Naive B cell (primary cell): ENCODE data around the gene METTL21A. TPM values are rescaled to one million over a fixed set of nuclear protein-coding genes. Genes with fewer than 3 reads are reported as not detected.

ENCODE experiments used
- ATAC-seq, 2 donors: fragments of 150-1000 bp; cut with Tn5 transposase; 2 replicates each; pipeline ENCODE4 v1.10.0; 2021; ENCODE audit warnings: low read depth in 2 of 2, mild to moderate bottlenecking in 2 of 2, moderate library complexity in 2 of 2
- DNase-seq: peaks from one replicate; pipeline ENCODE4 v3.0.0; 2022
- H3K27ac Mint-ChIP-seq, 6 donors: one replicate each; pipeline ENCODE4 v1.8.0; 2020 to 2022; ENCODE audit warnings: mild to moderate bottlenecking in 6 of 6, mixed read lengths in 6 of 6, moderate library complexity in 5 of 6, inconsistent platforms in 2 of 6
- H3K27me3 Mint-ChIP-seq, 3 donors: one replicate each; pipeline ENCODE4 v1.8.0; 2021 to 2022; ENCODE audit warnings: mixed read lengths in 3 of 3, mild to moderate bottlenecking in 1 of 3
- H3K36me3 Mint-ChIP-seq, 2 donors: one replicate each; pipeline ENCODE4 v1.8.0; 2020 to 2022; ENCODE audit warnings: mixed read lengths in 2 of 2, inconsistent platforms in 1 of 2, mild to moderate bottlenecking in 1 of 2
- H3K4me1 Mint-ChIP-seq, 3 donors: one replicate each; pipeline ENCODE4 v1.8.0; 2020 to 2022; ENCODE audit warnings: mixed read lengths in 3 of 3, inconsistent platforms in 1 of 3, mild to moderate bottlenecking in 1 of 3, moderate library complexity in 1 of 3
- H3K4me3 Mint-ChIP-seq, 8 donors: one replicate each; pipeline ENCODE4 v1.8.0; 2020 to 2022; ENCODE audit warnings: mild to moderate bottlenecking in 8 of 8, mixed read lengths in 8 of 8, moderate library complexity in 8 of 8, inconsistent platforms in 2 of 8
- H3K9me3 Mint-ChIP-seq, 7 donors: one replicate each; pipeline ENCODE4 v1.8.0; 2020 to 2022; ENCODE audit warnings: mixed read lengths in 7 of 7, mild to moderate bottlenecking in 5 of 7, inconsistent platforms in 2 of 7, moderate library complexity in 1 of 7
- polyA plus RNA-seq, 6 donors: library from polyadenylated mRNA; unstranded; fragments of 300-500 nt; fragmentation: Illumina TruSeq; gene quantifications; one replicate each; pipeline ENCODE4 v1.2.3, GENCODE V29; 2021; ENCODE audit warnings: low read depth in 6 of 6

METTL21A gene
- polyA plus RNA-seq, 6 donors from 2014 or later = 61.5 to 97.9 (median 85.7) TPM

GRCh38 chr2:207614824-207615223, 10.4 kb downstream of the METTL21A start:
- H3K36me3 Mint-ChIP-seq = peaks cover 13 to 27% of the 10 kb centered on the region in 2 donors

GRCh38 chr2:207612714-207613113, 12.5 kb downstream of the METTL21A start:
- Mint-ChIP-seq H3K36me3 (peaks cover 11 to 26% of the 10 kb centered on the region in 2 donors), H3K4me3 (no peak overlapping the region), H3K4me1 (peaks cover 15 to 23% (median 19%) of the 10 kb centered on the region in 3 donors), H3K27me3 (no peaks in the 10 kb centered on the region), H3K27ac (peak overlapping the region in 1 of 6 donors; percentile 47), H3K9me3 (peaks cover 0 to 2% (median 0%) of the 10 kb centered on the region in 7 donors)
- DNase-seq = no peak
- no peak for ATAC-seq

More at GRCh38 chr2:207614824-207615223, 10.4 kb downstream of the METTL21A start:
- DNase-seq (no peak), ATAC-seq (no peak)
- Mint-ChIP-seq H3K27me3 (no peaks in the 10 kb centered on the region), H3K4me3 (no peak overlapping the region), H3K9me3 (no peaks in the 10 kb centered on the region), H3K4me1 (peaks cover 26 to 32% (median 29%) of the 10 kb centered on the region in 3 donors), H3K27ac (peak overlapping the region in 3 of 6 donors; percentile 25 to 63 (median 26))

- peaks cover 0 to 6% of the 10 kb centered on the region in 2 donors for H3K36me3 Mint-ChIP-seq
- H3K27ac Mint-ChIP-seq = peak overlapping the region in 3 of 6 donors; percentile 26 to 65 (median 55)
- H3K4me1 Mint-ChIP-seq = peaks cover 18 to 39% (median 33%) of the 10 kb centered on the region in 3 donors
- no peaks in the 10 kb centered on the region for H3K27me3 Mint-ChIP-seq
- DNase-seq (no peak), ATAC-seq (no peak)
- H3K4me3 Mint-ChIP-seq = no peak overlapping the region
- H3K9me3 Mint-ChIP-seq = peaks cover 0 to 2% (median 0%) of the 10 kb centered on the region in 7 donors
Measured at GRCh38 chr2:207606829-207607228, 18.4 kb downstream of the METTL21A start.

- Mint-ChIP-seq H3K4me1 (peaks cover 22 to 43% (median 33%) of the 10 kb centered on the region in 3 donors), H3K27me3 (no peaks in the 10 kb centered on the region), H3K36me3 (peaks cover 0 to 6% of the 10 kb centered on the region in 2 donors), H3K4me3 (no peak overlapping the region), H3K9me3 (peaks cover 0 to 2% (median 0%) of the 10 kb centered on the region in 7 donors), H3K27ac (peak overlapping the region in 4 of 6 donors; percentile 33 to 72 (median 46))
- ATAC-seq (no peak), DNase-seq (no peak)
Measured at GRCh38 chr2:207606399-207606798, 18.8 kb downstream of the METTL21A start.

- no peak for DNase-seq
- Mint-ChIP-seq H3K27ac (peak overlapping the region; percentile 7 to 75 (median 60)), H3K9me3 (peaks cover 0 to 2% (median 0%) of the 10 kb centered on the region in 7 donors), H3K36me3 (peaks cover 0 to 6% of the 10 kb centered on the region in 2 donors), H3K4me1 (peaks cover 22 to 43% (median 29%) of the 10 kb centered on the region in 3 donors), H3K4me3 (no peak overlapping the region), H3K27me3 (no peaks in the 10 kb centered on the region)
- ATAC-seq = no peak
Measured at GRCh38 chr2:207603486-207603885, 21.7 kb downstream of the METTL21A start.

GRCh38 chr2:207601774-207602173, 23.4 kb downstream of the METTL21A start:
- no peak for ATAC-seq
- Mint-ChIP-seq H3K36me3 (peaks cover 0 to 10% of the 10 kb centered on the region in 2 donors), H3K4me3 (no peak overlapping the region), H3K27ac (peak overlapping the region in 4 of 6 donors; percentile 2 to 91 (median 58)), H3K27me3 (no peaks in the 10 kb centered on the region), H3K9me3 (no peaks in the 10 kb centered on the region), H3K4me1 (peaks cover 16 to 32% (median 20%) of the 10 kb centered on the region in 3 donors)
- no peak for DNase-seq

- DNase-seq = no peak
- Mint-ChIP-seq H3K9me3 (no peaks in the 10 kb centered on the region), H3K4me1 (peaks cover 7 to 22% (median 13%) of the 10 kb centered on the region in 3 donors), H3K36me3 (peaks cover 0 to 10% of the 10 kb centered on the region in 2 donors), H3K27ac (peak overlapping the region in 4 of 6 donors; percentile 15 to 43 (median 36)), H3K4me3 (no peak overlapping the region), H3K27me3 (no peaks in the 10 kb centered on the region)
- ATAC-seq = no peak
Measured at GRCh38 chr2:207600231-207600630, 25.0 kb downstream of the METTL21A start.

GRCh38 chr2:207599636-207600035, 25.6 kb downstream of the METTL21A start:
- DNase-seq (no peak), ATAC-seq (no peak)
- Mint-ChIP-seq H3K27me3 (no peaks in the 10 kb centered on the region), H3K4me1 (peaks cover 10 to 22% (median 11%) of the 10 kb centered on the region in 3 donors), H3K4me3 (no peak overlapping the region), H3K27ac (peak overlapping the region in 3 of 6 donors; percentile 42 to 57 (median 54)), H3K36me3 (peaks cover 4 to 11% of the 10 kb centered on the region in 2 donors), H3K9me3 (no peaks in the 10 kb centered on the region)

- H3K36me3 Mint-ChIP-seq = peaks cover 32 to 41% of the 10 kb centered on the region in 2 donors
- ATAC-seq (peak; percentile 45 to 58), DNase-seq (no peak)
- H3K4me1 Mint-ChIP-seq = peaks cover 13 to 16% (median 13%) of the 10 kb centered on the region in 3 donors
- no peak overlapping the region for H3K4me3 Mint-ChIP-seq
- peaks cover 0 to 32% (median 23%) of the 10 kb centered on the region in 7 donors for H3K9me3 Mint-ChIP-seq
- H3K27me3 Mint-ChIP-seq = no peaks in the 10 kb centered on the region
- H3K27ac Mint-ChIP-seq = peak overlapping the region in 5 of 6 donors; percentile 47 to 91 (median 74)
Measured at GRCh38 chr2:207594731-207595130, 30.5 kb downstream of the METTL21A start.

- ATAC-seq (no peak), DNase-seq (no peak)
- H3K27me3 Mint-ChIP-seq = no peaks in the 10 kb centered on the region
- H3K36me3 Mint-ChIP-seq = peaks cover 37 to 46% of the 10 kb centered on the region in 2 donors
- H3K4me3 Mint-ChIP-seq = no peak overlapping the region
- H3K4me1 Mint-ChIP-seq = peaks cover 13 to 18% (median 15%) of the 10 kb centered on the region in 3 donors
- H3K9me3 Mint-ChIP-seq = peaks cover 0 to 37% (median 24%) of the 10 kb centered on the region in 7 donors
- peak overlapping the region in 2 of 6 donors; percentile 47 to 91 for H3K27ac Mint-ChIP-seq
Measured at GRCh38 chr2:207594264-207594663, 30.9 kb downstream of the METTL21A start.

GRCh38 chr2:207593277-207593676, 31.9 kb downstream of the METTL21A start:
- Mint-ChIP-seq H3K27ac (peak overlapping the region in 2 of 6 donors; percentile 44 to 67), H3K27me3 (no peaks in the 10 kb centered on the region), H3K9me3 (peaks cover 0 to 47% (median 27%) of the 10 kb centered on the region in 7 donors), H3K36me3 (peaks cover 47 to 56% of the 10 kb centered on the region in 2 donors), H3K4me1 (peaks cover 13 to 27% (median 25%) of the 10 kb centered on the region in 3 donors), H3K4me3 (no peak overlapping the region)
- DNase-seq = no peak
- no peak for ATAC-seq

- Mint-ChIP-seq H3K27me3 (no peaks in the 10 kb centered on the region), H3K27ac (peak overlapping the region in 2 of 6 donors; percentile 46 to 60), H3K4me3 (no peak overlapping the region), H3K4me1 (peaks cover 12 to 30% (median 17%) of the 10 kb centered on the region in 3 donors), H3K36me3 (peaks cover 58 to 71% of the 10 kb centered on the region in 2 donors), H3K9me3 (peaks cover 0 to 48% (median 27%) of the 10 kb centered on the region in 7 donors)
- ATAC-seq (no peak), DNase-seq (no peak)
Measured at GRCh38 chr2:207589143-207589542, 36.1 kb downstream of the METTL21A start.

GRCh38 chr2:207587305-207587704, 37.9 kb downstream of the METTL21A start:
- Mint-ChIP-seq H3K9me3 (peaks cover 0 to 40% (median 18%) of the 10 kb centered on the region in 7 donors), H3K4me1 (peaks cover 7 to 28% (median 15%) of the 10 kb centered on the region in 3 donors), H3K4me3 (no peak overlapping the region), H3K27ac (peak overlapping the region in 5 of 6 donors; percentile 34 to 84 (median 55)), H3K36me3 (peaks cover 57 to 67% of the 10 kb centered on the region in 2 donors), H3K27me3 (no peaks in the 10 kb centered on the region)
- no peak for ATAC-seq
- no peak for DNase-seq

- Mint-ChIP-seq H3K4me1 (peaks cover 10 to 28% (median 16%) of the 10 kb centered on the region in 3 donors), H3K27ac (peak overlapping the region in 5 of 6 donors; percentile 6 to 83 (median 73)), H3K36me3 (peaks cover 45 to 66% of the 10 kb centered on the region in 2 donors), H3K27me3 (no peaks in the 10 kb centered on the region), H3K9me3 (peaks cover 0 to 18% (median 8%) of the 10 kb centered on the region in 7 donors), H3K4me3 (no peak overlapping the region)
- no peak for DNase-seq
- no peak for ATAC-seq
Measured at GRCh38 chr2:207584952-207585351, 40.2 kb downstream of the METTL21A start.
